Choroid plexus epithelial cell (primary cell): Measurements from ENCODE around the gene TOM1L1.

ENCODE experiments used
- DNase-seq: peaks from one replicate; pipeline ENCODE4 v3.0.0-alpha.2; 2010; ENCODE audit warnings: low read depth
- H3K4me3 ChIP-seq: 2 replicates; pipeline ENCODE4 v1.5.1; 2011; ENCODE audit warnings: low read depth, mild to moderate bottlenecking, control low read depth, low read length, moderate library complexity
- CTCF ChIP-seq: conservative IDR thresholded peaks from 2 replicates; pipeline ENCODE4 v1.5.1; 2011; ENCODE audit warnings: low read depth, mild to moderate bottlenecking, control low read depth, inconsistent platforms, low read length, moderate library complexity

TOM1L1 gene

GRCh38 chr17:54971901-54972300, 71.2 kb downstream of the TOM1L1 start:
- TF ChIP-seq CTCF, result no peak
- DNase-seq, result no peak
- H3K4me3 ChIP-seq, result no peak overlapping the region

- no peak for TF ChIP-seq CTCF
- DNase-seq, result no peak
- H3K4me3 ChIP-seq, result no peak overlapping the region
Measured at GRCh38 chr17:54972406-54973138, 71.9 kb downstream of the TOM1L1 start.

- TF ChIP-seq CTCF, result no peak
- no peak for DNase-seq
- no peak overlapping the region for H3K4me3 ChIP-seq
Measured at GRCh38 chr17:54974759-54975158, 74.1 kb downstream of the TOM1L1 start.

- no peak for TF ChIP-seq CTCF
Measured at GRCh38 chr17:54976316-54976715, 75.7 kb downstream of the TOM1L1 start.

GRCh38 chr17:54977744-54978143, 77.1 kb downstream of the TOM1L1 start:
- no peak for TF ChIP-seq CTCF
- H3K4me3 ChIP-seq, result no peak overlapping the region
- DNase-seq, result no peak

More at GRCh38 chr17:54976316-54976715, 75.7 kb downstream of the TOM1L1 start:
- DNase-seq, result no peak
- H3K4me3 ChIP-seq, result no peak overlapping the region

GRCh38 chr17:54979657-54980056, 79.0 kb downstream of the TOM1L1 start:
- DNase-seq, result no peak
- H3K4me3 ChIP-seq, result no peak overlapping the region
- no peak for TF ChIP-seq CTCF

GRCh38 chr17:54980375-54980774, 79.7 kb downstream of the TOM1L1 start:
- TF ChIP-seq CTCF, result no peak
- no peak overlapping the region for H3K4me3 ChIP-seq
- DNase-seq, result no peak
